Measurements from ENCODE around the gene LHFPL3. TPM values are rescaled to one million over a fixed set of nuclear protein-coding genes. Genes with fewer than 3 reads are reported as not detected.
A peak's percentile ranks its signal among the peaks of the same experiment; 100 is the strongest.

Gene LHFPL3
- total RNA-seq, 1 donor from 2014 or later = not detected

DNA sequence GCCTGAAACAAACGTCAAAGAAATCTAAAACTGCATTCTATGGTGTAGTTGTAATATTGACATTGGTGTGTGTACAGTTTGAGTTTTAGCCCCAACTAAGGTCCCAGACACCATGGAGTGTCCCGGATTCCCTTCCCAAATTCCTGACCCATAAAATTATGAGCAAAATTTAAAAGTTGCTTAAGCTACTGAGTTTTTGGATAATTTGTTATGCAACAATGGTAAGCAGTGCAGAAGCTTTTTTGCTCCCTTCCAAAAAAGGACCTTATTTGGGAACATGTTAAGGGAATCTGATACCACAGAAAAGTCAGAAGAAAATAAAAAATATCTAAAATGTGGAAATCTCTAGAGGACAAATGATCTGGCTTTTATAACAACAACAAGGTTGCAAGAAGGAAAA is 622.4 kb downstream of the LHFPL3 start:
- POLR2A ChIA-PET = interaction anchor here (0.6 to 1.5 kb wide), 3 partner anchors 10 to 530 kb away, joined by 3 to 5 read pairs (median 4); no protein-coding TSS in a partner anchor
- no peak for DNase-seq
- intact Hi-C loops (cut with micrococcal nuclease) = no loop called here
- CTCF ChIA-PET = interaction anchor here (1.8 kb wide), 1 partner anchor 31 kb away, joined by 8 read pairs; no protein-coding TSS in a partner anchor
- H3K4me1 Mint-ChIP-seq = peaks cover 64% of the 10 kb centered on the region
- peaks cover 34% of the 10 kb centered on the region for H3K36me3 Mint-ChIP-seq (ENCODE audit: low read depth)
- peak overlapping the region; percentile 30 for H3K4me3 Mint-ChIP-seq
- TF ChIP-seq, protein P1, sequence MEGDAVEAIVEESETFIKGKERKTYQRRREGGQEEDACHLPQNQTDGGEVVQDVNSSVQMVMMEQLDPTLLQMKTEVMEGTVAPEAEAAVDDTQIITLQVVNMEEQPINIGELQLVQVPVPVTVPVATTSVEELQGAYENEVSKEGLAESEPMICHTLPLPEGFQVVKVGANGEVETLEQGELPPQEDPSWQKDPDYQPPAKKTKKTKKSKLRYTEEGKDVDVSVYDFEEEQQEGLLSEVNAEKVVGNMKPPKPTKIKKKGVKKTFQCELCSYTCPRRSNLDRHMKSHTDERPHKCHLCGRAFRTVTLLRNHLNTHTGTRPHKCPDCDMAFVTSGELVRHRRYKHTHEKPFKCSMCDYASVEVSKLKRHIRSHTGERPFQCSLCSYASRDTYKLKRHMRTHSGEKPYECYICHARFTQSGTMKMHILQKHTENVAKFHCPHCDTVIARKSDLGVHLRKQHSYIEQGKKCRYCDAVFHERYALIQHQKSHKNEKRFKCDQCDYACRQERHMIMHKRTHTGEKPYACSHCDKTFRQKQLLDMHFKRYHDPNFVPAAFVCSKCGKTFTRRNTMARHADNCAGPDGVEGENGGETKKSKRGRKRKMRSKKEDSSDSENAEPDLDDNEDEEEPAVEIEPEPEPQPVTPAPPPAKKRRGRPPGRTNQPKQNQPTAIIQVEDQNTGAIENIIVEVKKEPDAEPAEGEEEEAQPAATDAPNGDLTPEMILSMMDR (IDR thresholded peaks at IDR 0.05) = no peak
- no peak for ATAC-seq (ENCODE audit: low read depth)
- H3K27ac Mint-ChIP-seq = no peak overlapping the region
- H3K9me3 Mint-ChIP-seq = no peaks in the 10 kb centered on the region
- H3K27me3 Mint-ChIP-seq = no peaks in the 10 kb centered on the region

DNA sequence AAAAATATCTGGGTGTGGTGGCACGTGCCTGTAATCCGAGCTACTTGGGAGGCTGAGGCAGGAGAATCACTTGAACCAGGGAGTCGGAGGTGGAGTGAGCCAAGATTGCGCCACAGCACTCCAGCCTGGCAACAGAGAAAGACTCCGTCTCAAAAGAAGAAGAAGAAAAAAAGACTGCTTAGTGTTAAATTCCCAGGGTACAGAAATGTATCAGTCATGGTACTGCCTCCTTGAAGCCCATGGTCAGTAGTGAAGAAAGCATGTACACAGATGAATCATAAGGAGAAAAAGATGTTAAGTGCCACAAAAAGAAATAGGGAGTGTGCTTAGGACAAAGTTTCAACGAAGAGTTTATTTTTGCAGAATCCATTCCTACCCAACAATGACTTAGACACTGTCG is 623.1 kb downstream of the LHFPL3 start:
- Mint-ChIP-seq H3K36me3 (ENCODE audit: low read depth) (peaks cover 34% of the 10 kb centered on the region), H3K27me3 (no peaks in the 10 kb centered on the region), H3K4me3 (peak overlapping the region; percentile 30), H3K4me1 (peaks cover 61% of the 10 kb centered on the region), H3K27ac (peak overlapping the region; percentile 20), H3K9me3 (no peaks in the 10 kb centered on the region)
- ChIA-PET CTCF (interaction anchor here (1.0 kb wide), 1 partner anchor 31 kb away, joined by 3 read pairs; no protein-coding TSS in a partner anchor), POLR2A (interaction anchor here (1.2 to 1.3 kb wide), 2 partner anchors 11 to 30 kb away, joined by 4 to 7 read pairs; no protein-coding TSS in a partner anchor)
- DNase-seq (no peak), ATAC-seq (ENCODE audit: low read depth) (no peak)
- intact Hi-C loops (cut with micrococcal nuclease) = no loop called here
- TF ChIP-seq, protein P1 (IDR thresholded peaks at IDR 0.05) = no peak

DNA sequence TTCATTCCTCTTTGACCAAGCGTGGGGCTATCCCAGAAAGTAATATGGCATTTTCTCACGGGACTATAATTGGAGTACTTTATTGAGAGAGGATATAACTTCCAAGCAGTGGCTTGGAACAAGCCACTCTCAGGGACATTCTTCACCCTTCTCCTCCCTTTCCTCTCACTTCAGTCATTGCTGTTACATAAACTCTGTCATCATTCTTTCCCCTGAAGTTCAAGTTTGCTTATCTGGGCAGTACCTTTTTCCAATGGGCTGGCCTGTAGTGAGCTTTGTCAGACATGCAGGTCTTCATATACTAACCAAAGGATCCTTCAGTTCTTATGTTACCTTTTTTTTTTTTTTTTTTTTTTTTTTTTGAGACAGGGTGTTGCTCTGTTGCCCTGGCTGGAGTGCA is 626.9 kb downstream of the LHFPL3 start:
- H3K27me3 Mint-ChIP-seq = no peaks in the 10 kb centered on the region
- no peaks in the 10 kb centered on the region for H3K9me3 Mint-ChIP-seq
- H3K4me1 Mint-ChIP-seq = peaks cover 52% of the 10 kb centered on the region
- no peak overlapping the region for H3K4me3 Mint-ChIP-seq
- peaks cover 32% of the 10 kb centered on the region for H3K36me3 Mint-ChIP-seq (ENCODE audit: low read depth)
- H3K27ac Mint-ChIP-seq = peak overlapping the region; percentile 4
- TF ChIP-seq, protein P1 (IDR thresholded peaks at IDR 0.05) = no peak
- ChIA-PET CTCF (no interaction called here), POLR2A (interaction anchor here (1.9 kb wide), 1 partner anchor 14 kb away, joined by 8 read pairs; no protein-coding TSS in a partner anchor)
- DNase-seq (no peak), ATAC-seq (ENCODE audit: low read depth) (no peak)
- intact Hi-C loops (cut with micrococcal nuclease) = no loop called here

Other genes starting within 250 kb of the LHFPL3 start
- 22.1 and 23.0 TPM in 2 replicates for gene ORC5, start 120.6 kb upstream of the LHFPL3 start, total RNA-seq